Activated CD8-positive, alpha-beta memory T cell treated with anti-CD3 and anti-CD28 coated beads, Interleukin-2, amount 50 U/mL, for 4 hours (primary cell): ENCODE results near the gene WNT9B.
"Not testable (repeated sequence)": the region's sequence is repeated elsewhere in the genome, so short reads cannot be mapped to it uniquely, and the experiment has no call there.

Source experiments
- DNase-seq: peaks from one replicate; pipeline ENCODE4 v3.0.0-alpha.2; 2020

The WNT9B gene

DNA sequence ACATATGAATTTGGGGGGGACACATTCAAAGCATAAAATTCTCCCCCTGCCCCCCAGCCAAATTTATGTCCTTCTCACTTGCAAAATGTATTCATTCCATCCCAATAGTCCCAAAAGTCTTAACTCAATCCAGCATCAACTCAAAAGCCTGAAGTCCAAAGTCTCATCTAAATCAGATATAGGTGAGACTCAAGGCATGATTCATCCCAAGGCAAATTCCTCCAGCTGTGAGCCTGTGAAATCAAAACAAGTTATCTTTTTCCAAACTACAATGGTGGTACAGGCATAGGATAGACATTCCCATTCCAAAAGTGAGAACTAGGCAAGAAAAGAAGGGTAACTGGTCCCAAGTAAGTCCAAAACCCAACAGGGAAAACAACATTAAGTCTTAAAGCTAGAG lies 65.7 kb downstream of the WNT9B start:
- DNase-seq: no peak

DNA sequence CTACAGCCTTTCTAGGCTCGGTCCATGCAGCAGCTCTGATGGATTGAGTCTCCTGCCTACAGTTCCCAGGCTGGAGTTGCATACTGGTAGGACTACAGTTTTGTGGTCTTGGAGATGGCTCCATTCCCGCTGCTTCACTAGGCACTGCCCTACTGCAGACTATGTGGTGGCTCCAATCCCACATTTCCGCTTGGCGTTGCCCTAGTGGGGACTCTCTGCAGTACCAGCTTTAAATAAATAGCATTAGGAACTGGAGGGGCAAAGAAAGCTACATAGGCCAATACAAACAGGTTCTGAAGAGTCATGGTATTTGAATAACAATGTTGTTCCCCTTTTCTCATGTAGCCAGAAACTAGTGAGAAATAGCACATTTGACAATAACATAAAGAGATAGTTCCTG lies 66.1 kb downstream of the WNT9B start:
- no peak for DNase-seq

DNA sequence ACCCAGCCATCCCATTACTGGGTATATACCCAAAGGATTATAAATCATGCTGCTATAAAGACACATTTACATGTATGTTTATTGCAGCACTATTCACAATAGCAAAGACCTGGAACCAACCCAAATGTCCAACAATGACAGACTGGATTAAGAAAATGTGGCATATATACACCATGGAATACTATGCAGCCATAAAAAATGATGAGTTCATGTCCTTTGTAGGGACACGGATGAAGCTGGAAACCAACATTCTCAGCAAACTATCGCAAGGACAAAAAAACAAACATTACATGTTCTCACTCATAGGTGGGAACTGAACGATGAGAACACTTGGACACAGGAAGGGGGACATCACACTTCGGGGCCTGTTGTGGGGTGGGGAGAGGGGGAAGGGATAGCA lies 70.6 kb downstream of the WNT9B start:
- DNase-seq: not testable (repeated sequence)

DNA sequence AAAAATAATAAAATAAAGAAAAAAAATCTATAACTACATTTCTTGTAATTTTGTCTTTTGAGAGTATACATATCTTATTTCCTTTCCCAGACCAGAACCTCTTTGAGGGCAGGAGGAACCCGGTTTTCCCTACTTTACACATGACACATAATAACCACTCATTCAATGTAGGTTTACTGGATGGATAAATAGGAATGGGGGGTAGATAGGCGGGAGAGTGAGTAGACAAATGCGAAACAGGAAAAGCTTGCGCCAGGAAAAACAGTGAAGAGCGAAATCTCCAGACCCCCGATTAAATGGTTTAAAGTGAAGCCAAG lies 71.1 kb downstream of the WNT9B start:
- no peak for DNase-seq

- peak; percentile 88 for DNase-seq
Measured at GRCh38 chr17:46922804-46923635, 71.6 kb downstream of the WNT9B start, which contains the start of gene GOSR2. TSS of gene GOSR2 (plus strand) at chr17:46923160. CDS start at chr17:46923193, 33 bp downstream.

DNA sequence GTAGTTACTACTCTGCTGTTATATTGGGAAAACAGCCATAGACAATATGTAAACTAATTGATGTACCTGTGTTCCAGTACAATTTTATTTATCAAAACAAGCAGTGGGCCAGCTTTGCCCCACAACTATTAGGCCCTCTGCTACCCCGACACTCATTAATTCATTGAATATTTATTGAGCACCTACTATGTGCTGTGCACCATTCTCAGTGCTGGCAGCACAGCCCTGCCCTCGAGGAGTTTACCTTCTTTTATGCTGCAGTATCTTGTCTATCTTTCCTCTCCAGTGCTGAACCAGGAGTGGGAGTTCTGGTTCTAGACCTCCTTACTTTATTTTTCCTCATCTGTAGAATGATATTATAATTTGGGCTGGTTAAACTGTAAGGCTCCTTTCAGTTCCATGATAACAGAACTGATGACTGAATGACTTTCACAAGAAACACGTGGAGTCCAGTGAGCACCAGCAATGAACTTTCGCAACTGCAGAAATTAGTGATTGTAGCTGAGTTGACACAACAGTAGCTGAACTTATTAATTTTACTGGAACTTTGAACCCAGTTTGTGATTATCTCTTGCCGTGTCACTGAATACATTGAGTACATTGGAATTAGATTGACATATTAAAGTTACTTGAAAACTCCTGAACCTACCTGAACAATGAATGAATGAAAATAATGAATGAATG lies 73.9 kb downstream of the WNT9B start:
- DNase-seq: no peak

- no peak for DNase-seq
Measured at GRCh38 chr17:46928467-46929261, 77.3 kb downstream of the WNT9B start.

DNA sequence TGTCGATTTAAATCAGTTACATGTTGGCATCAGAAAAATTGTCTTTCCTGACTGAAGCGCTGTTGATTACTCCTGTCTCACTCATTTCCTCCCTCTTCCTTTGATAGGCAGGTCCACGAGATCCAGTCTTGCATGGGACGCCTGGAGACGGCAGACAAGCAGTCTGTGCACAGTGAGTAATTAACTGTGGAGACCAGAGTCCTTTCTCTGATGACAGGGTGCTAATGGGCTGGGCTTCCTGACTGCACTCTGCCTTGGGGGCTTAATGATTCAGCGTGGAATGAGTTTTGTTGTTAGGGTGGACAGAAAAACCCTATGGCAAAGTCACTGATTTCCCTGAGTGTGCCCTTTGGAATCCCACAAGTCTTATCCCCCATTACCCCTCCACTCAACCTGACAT lies 78.0 kb downstream of the WNT9B start:
- DNase-seq: no peak

DNA sequence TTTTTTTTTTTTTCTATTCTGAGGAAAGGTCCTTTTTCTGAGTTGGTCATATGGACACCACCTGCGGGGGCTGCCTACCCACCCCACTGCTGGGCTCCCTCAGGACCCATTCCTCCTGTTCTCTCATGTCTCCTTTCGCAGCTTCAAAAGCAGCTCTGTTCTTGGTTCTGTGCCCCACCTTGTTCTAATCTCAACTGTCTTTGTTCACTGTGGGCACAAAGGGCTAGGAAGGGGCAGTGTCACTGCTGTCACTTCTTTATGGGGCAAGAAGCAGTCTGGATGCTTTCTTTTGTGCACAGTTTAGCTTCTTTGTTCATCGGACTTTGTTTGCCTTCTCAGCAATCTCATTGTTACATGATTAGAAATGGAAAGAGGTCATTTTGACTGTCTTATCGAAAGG lies 78.7 kb downstream of the WNT9B start:
- DNase-seq: no peak

GRCh38 chr17:46931596-46931995 lies 80.2 kb downstream of the WNT9B start:
- DNase-seq: no peak

- DNase-seq: no peak
Measured at GRCh38 chr17:46935658-46936266, 84.4 kb downstream of the WNT9B start.
